Stimulated activated CD8-positive, alpha-beta memory T cell treated with anti-CD3 and anti-CD28 coated beads, Interleukin-4, amount 100 ng/mL, for 4 hours (primary cell): ENCODE results near the gene RBFOX1.

ENCODE experiments used
- DNase-seq, 2 donors: peaks; one replicate each; pipeline ENCODE4 v3.0.0-alpha.2; 2020; ENCODE audit warnings: low read depth in 2 of 2, low spot score in 1 of 2

The RBFOX1 gene

GRCh38 chr16:7419441-7419840 lies 86.8 kb downstream of the RBFOX1 start:
- DNase-seq: no peak

GRCh38 chr16:7420079-7420478 lies 87.4 kb downstream of the RBFOX1 start:
- DNase-seq: no peak

GRCh38 chr16:7420843-7421242 lies 88.2 kb downstream of the RBFOX1 start:
- no peak for DNase-seq

DNA sequence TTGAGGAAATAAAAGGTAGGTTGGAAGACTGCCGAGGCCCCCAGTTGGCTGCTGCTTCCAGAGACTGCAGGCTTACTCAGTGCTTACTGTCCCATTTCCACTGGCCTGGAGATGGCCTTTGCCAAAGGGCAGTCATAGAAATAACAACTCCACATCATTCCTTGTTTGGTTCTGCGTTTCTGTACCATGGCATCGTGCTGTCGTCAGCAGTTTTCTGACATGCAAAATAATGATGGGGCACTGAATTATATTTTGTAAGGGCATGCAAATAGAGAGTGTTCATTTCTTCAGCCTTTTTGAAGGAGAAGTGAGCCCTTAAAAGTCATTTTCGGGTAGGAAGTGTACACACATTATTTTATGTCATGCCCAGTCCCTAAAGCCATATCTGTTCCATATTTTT lies 88.9 kb downstream of the RBFOX1 start:
- no peak for DNase-seq

- DNase-seq: no peak
Measured at GRCh38 chr16:7422036-7422888, 89.6 kb downstream of the RBFOX1 start.

GRCh38 chr16:7423434-7424044 lies 90.9 kb downstream of the RBFOX1 start:
- DNase-seq: no peak

- DNase-seq: no peak
Measured at GRCh38 chr16:7426161-7426560, 93.5 kb downstream of the RBFOX1 start.

DNA sequence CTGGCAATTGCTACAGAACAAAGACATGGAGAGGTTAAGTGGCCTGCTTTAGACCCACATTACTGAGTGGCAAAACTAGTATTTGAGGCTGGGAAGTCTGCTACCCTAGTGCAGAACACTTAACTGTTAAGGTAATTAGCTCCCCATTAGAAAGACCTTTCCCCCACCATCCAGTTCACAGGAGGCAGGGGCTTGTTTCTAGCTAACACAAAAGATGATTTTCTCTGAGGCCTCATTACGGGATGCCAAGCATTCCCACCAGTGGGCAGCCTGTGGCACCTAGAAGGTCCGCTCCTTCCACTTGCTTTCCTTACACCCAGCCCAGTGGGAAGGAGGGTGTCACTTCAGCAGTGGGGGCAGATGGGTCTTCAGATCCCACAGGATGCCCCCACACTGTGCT lies 99.1 kb downstream of the RBFOX1 start:
- no peak for DNase-seq

DNA sequence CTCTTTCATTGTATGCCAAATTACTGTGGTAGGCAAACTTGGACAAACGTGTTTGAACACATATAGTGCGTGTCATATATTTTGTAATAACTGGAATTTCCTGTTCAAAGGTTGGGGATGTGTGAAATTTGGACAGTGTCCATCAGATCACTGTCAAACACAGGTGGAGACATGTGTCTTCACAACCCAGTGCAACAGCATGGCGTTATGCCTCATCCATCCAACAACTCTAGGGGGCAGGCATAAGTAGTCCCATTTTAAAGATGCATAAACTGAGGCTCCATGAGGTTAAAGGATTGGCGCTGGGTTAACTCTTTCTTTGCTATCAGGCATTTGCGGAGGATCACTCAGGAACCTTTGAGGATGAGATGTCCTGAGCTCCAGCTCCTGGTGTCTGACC lies 103.7 kb downstream of the RBFOX1 start:
- DNase-seq: no peak

DNA sequence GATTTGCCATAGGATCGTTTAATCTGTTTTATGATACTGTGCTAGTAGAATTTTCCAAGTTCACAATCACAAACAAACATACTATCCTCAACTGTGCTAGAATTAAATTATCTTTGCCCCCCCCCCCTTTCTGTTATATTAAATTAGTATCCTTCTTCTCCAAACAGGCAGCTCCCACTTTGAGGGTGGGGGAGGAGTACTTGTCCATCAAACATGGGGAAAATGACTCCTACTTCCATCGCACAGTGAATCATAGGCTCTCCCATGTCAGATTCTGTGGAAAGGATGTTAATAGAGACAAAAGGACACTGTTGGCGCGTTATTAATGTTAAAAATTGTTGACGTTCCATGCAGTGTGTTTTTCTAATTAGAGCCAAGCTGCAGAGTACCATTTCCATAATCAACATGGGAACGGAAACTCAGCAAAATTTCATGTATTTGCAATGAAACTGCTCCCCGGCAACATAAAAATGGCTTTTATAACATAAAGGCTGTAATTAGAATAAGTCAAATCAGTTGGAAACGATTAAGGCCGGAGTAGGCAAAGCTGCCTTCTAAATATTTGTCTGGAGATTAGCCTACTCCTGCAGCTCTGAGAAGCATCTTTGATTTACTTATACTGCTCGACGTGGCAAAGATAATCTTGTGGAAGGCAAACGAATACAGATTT lies 104.6 kb downstream of the RBFOX1 start:
- no peak for DNase-seq

- DNase-seq: no peak
Measured at GRCh38 chr16:7437843-7438242, 105.2 kb downstream of the RBFOX1 start.

GRCh38 chr16:7438601-7439000 lies 106.0 kb downstream of the RBFOX1 start:
- no peak for DNase-seq

DNA sequence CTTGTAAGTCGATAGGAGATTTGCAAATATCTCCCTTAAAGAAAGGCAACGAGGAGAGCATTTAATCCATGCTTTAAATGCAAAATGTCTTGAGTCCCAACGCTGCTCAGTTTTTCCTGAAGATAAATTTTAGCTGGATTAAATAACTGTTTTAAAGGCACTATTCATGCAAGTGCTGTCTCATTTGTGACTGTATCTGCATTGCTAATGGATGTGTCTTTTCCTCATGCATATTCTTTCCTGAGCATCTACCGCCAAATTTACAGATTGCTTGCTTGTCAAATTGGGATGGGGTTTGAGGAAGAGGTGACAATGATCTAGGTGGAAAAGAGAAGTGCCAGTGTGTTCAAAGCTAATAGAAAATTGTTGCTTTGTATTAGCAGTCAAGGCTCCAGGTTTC lies 106.9 kb downstream of the RBFOX1 start:
- DNase-seq: no peak

GRCh38 chr16:7440886-7441400 lies 108.3 kb downstream of the RBFOX1 start:
- DNase-seq: no peak

- DNase-seq: no peak
Measured at GRCh38 chr16:7442050-7442449, 109.4 kb downstream of the RBFOX1 start.

DNA sequence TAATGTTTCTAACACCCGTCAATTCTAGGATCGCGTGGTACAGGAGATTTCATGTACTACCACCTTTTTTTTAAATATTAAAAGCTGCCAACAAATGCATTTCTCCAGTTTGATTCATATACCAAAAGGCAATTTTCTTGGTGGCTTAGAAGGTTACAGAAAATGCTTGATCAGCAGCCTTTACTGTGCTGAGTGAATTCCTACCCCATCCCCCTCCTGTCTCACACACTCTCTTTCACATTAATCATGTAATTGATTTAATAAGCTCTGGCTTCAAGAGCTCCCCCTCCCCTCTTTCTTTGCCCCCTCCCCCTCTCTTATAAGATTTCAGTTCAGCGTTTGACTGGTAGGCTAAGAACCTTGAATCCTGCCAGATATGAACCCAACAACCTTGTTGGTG lies 110.5 kb downstream of the RBFOX1 start:
- DNase-seq: no peak

DNA sequence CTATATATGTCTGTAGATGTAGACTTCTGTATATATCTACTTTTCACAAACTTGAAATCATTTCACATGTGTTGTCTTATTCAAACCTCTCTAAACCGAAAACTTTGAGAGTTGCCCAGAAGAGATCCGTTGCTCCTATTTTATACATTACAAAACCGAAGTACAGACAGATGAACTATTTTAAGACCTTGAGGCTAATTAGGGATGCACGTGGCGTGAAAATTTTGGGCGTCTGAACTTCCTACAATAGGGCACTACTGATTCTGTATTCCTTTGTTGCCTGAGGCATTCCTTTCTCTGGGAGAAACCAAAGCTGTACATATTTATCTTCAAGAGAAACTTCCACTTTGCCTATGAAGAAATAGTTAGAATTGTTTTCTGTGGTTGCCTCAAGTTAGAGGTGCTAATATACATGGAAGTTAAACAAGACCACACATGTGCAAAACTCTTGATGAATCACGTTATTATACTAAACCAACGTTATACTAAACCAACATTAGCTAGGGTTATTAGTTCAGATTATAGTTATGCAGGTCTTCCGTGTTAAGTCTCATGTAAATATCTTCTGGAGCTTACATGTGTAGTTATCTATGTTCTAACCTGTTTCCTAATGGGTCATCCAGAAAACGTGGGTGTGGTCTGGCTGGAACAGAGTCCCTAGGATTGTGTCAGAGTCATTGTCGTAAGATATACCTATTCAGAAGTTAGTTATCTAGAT lies 111.2 kb downstream of the RBFOX1 start:
- DNase-seq: no peak

- DNase-seq: no peak
Measured at GRCh38 chr16:7449306-7449705, 116.7 kb downstream of the RBFOX1 start.

- DNase-seq: no peak
Measured at GRCh38 chr16:7449808-7450207, 117.2 kb downstream of the RBFOX1 start.

GRCh38 chr16:7450440-7450839 lies 117.8 kb downstream of the RBFOX1 start:
- DNase-seq: no peak

DNA sequence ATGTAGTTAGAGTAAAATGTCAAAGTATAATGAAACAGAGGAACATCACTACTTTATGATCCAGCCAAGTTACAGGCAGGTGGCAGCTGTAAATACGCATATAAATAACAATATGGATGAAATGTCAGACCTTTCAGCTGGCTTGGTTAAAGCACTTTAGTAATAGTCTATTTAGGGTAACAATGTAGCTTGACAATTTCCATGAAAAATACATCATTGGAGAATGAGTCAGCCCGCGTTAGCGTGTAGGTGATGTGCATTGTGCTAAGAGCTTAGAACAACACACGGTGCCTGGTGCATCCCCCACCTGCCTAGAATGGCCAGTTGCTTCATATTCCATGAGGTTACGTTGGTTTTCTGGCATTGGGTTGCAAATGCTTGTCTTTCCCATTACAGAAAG lies 119.4 kb downstream of the RBFOX1 start:
- DNase-seq: no peak
